NCI-H2171 (cell line): ENCODE data around the gene TMA7.

Source experiments
- DNase-seq: peaks from one replicate; lab custom pipeline; 2025; lab: John Stamatoyannopoulos, UW

The TMA7 gene

GRCh38 chr3:48423241-48423882 lies 16.7 kb upstream of the TMA7 start:
- DNase-seq, result no peak

GRCh38 chr3:48423883-48424695 lies 16.0 kb upstream of the TMA7 start:
- DNase-seq, result no peak

GRCh38 chr3:48425281-48425812 lies 14.7 kb upstream of the TMA7 start:
- DNase-seq, result no peak

GRCh38 chr3:48426401-48426909 lies 13.6 kb upstream of the TMA7 start:
- DNase-seq, result no peak

GRCh38 chr3:48426944-48427629 lies 13.0 kb upstream of the TMA7 start:
- DNase-seq, result no peak

- no peak for DNase-seq
Measured at GRCh38 chr3:48427630-48427962, 12.5 kb upstream of the TMA7 start.

GRCh38 chr3:48428088-48428571 lies 11.9 kb upstream of the TMA7 start:
- no peak for DNase-seq

GRCh38 chr3:48428572-48429316 lies 11.3 kb upstream of the TMA7 start:
- peak; percentile 3 for DNase-seq

- peak; percentile 50 for DNase-seq
Measured at GRCh38 chr3:48429317-48429959, 10.6 kb upstream of the TMA7 start.

- peak; percentile 66 for DNase-seq
Measured at GRCh38 chr3:48429960-48430707, 9.9 kb upstream of the TMA7 start, which contains the start of gene PLXNB1. Gene PLXNB1, minus strand, starts transcription at chr3:48430086. Its CDS starts 5,475 bp downstream, at chr3:48424611.

GRCh38 chr3:48430708-48431101 lies 9.4 kb upstream of the TMA7 start:
- DNase-seq, result no peak

GRCh38 chr3:48431224-48432029 lies 8.6 kb upstream of the TMA7 start:
- DNase-seq, result no peak

- DNase-seq, result no peak
Measured at GRCh38 chr3:48432411-48433371, 7.4 kb upstream of the TMA7 start.

- DNase-seq, result no peak
Measured at GRCh38 chr3:48433472-48434118, 6.5 kb upstream of the TMA7 start.

- no peak for DNase-seq
Measured at GRCh38 chr3:48434591-48435222, 5.3 kb upstream of the TMA7 start.

- no peak for DNase-seq
Measured at GRCh38 chr3:48435223-48435595, 4.8 kb upstream of the TMA7 start.

- DNase-seq, result peak; percentile 48
Measured at GRCh38 chr3:48435774-48436476, 4.1 kb upstream of the TMA7 start.
